Small intestine (tissue), 7 donors: Measurements from ENCODE around the gene SCRN1. TPM values are rescaled to one million over a fixed set of nuclear protein-coding genes. Genes with fewer than 3 reads are reported as not detected.

Experiments
- DNase-seq, 2 donors: peaks; one replicate each; pipeline versions ENCODE4 v3.0.0 to v3.0.0-alpha.2; 2013
- FAIRE-seq: peaks from 2 replicates; lab custom pipeline; 2012; peaks lifted over from hg19 to GRCh38; lab: Jason Lieb, UNC
- H3K27ac ChIP-seq, 3 donors: one replicate each; pipeline ENCODE4 v1.5.1; 2013; ENCODE audit warnings: low read length in 2 of 3, mild to moderate bottlenecking in 2 of 3, control low read depth in 1 of 3, inconsistent platforms in 1 of 3, low read depth in 1 of 3, moderate library complexity in 1 of 3
- H3K27me3 ChIP-seq, 3 donors: one replicate each; pipeline ENCODE4 v1.6.1; 2013; ENCODE audit warnings: low read length in 3 of 3, inconsistent platforms in 1 of 3; ENCODE audit not compliant: control insufficient read depth in 3 of 3, insufficient read depth in 3 of 3
- H3K36me3 ChIP-seq, 3 donors: one replicate each; pipeline ENCODE4 v1.6.1; 2013; ENCODE audit warnings: low read length in 3 of 3, inconsistent platforms in 1 of 3, low read depth in 1 of 3, mild to moderate bottlenecking in 1 of 3, moderate library complexity in 1 of 3; ENCODE audit not compliant: control insufficient read depth in 3 of 3, insufficient read depth in 2 of 3
- H3K4me1 ChIP-seq, 3 donors: one replicate each; pipeline ENCODE4 v1.6.1; 2013; ENCODE audit warnings: low read length in 2 of 3, inconsistent platforms in 1 of 3, low read depth in 1 of 3, mild to moderate bottlenecking in 1 of 3, moderate library complexity in 1 of 3; ENCODE audit not compliant: control insufficient read depth in 3 of 3, insufficient read depth in 2 of 3
- H3K4me3 ChIP-seq, 3 donors: one replicate each; pipeline ENCODE4 v1.5.1; 2013; ENCODE audit warnings: low read length in 3 of 3, control low read depth in 1 of 3, inconsistent platforms in 1 of 3, low read depth in 1 of 3, mild to moderate bottlenecking in 1 of 3, moderate library complexity in 1 of 3
- H3K9me3 ChIP-seq, 2 donors: one replicate each; pipeline ENCODE4 v1.6.1; 2013; ENCODE audit warnings: low read depth in 1 of 2, low read length in 1 of 2; ENCODE audit not compliant: control insufficient read depth in 2 of 2, insufficient read depth in 1 of 2
- WGBS, 3 donors: extraction: QIAGEN DNeasy Blood & Tissue Kit; methylation state at CpG; one replicate each; pipeline ENCODE4 v1.1.7; 2013; 5-methylcytosine and 5-hydroxymethylcytosine counted together
- polyA plus RNA-seq, 4 donors: library from polyadenylated mRNA; stranded (reverse) in 3 of 4; unstranded in 1 of 4; fragments of 200-250 nt in 3 of 4; fragments of 120-200 nt in 1 of 4; gene quantifications; one replicate each; pipeline versions ENCODE4 v1.2.1 to v1.2.3, GENCODE V29; 2013
- donor health status: healthy with polysubstance abuse.
- donor health status: control.
- donor health status: control.
- donor health status: Bipolar disorder and iron deficiency.
- donor health status: healthy.

Gene SCRN1
- polyA plus RNA-seq, 4 donors, result 1.3 to 16.9 (median 7.4) TPM

- Histone ChIP-seq H3K4me1 (no peaks in the 10 kb centered on the region), H3K27ac (no peak overlapping the region), H3K27me3 (no peaks in the 10 kb centered on the region), H3K36me3 (peaks cover 0 to 8% (median 0%) of the 10 kb centered on the region in 3 donors), H3K4me3 (no peak overlapping the region), H3K9me3 (no peaks in the 10 kb centered on the region)
- WGBS, 3 donors, result 74 to 88% (median 83%) methylated on average over 9 of the region's 9 CpGs
- FAIRE-seq (no peak), DNase-seq (no peak)
Measured at GRCh38 chr7:29957521-29958310, 31.9 kb downstream of the SCRN1 start.

- H3K9me3 ChIP-seq, result no peaks in the 10 kb centered on the region
- FAIRE-seq (no peak), DNase-seq (no peak)
- H3K27ac ChIP-seq, result no peak overlapping the region
- H3K27me3 ChIP-seq, result no peaks in the 10 kb centered on the region
- H3K4me3 ChIP-seq, result no peak overlapping the region
- H3K36me3 ChIP-seq, result peaks cover 0 to 11% (median 0%) of the 10 kb centered on the region in 3 donors
- WGBS, 3 donors, result 56 to 74% (median 60%) methylated on average over 3 of the region's 3 CpGs
- no peaks in the 10 kb centered on the region for H3K4me1 ChIP-seq
Measured at GRCh38 chr7:29956487-29956836, 33.1 kb downstream of the SCRN1 start.

GRCh38 chr7:29955799-29956486 is 33.7 kb downstream of the SCRN1 start:
- Histone ChIP-seq H3K27ac (no peak overlapping the region), H3K4me3 (no peak overlapping the region), H3K9me3 (peaks cover 0 to 4% of the 10 kb centered on the region in 2 donors), H3K27me3 (no peaks in the 10 kb centered on the region), H3K4me1 (no peaks in the 10 kb centered on the region), H3K36me3 (peaks cover 0 to 15% (median 0%) of the 10 kb centered on the region in 3 donors)
- WGBS, 3 donors, result 52 to 69% (median 54%) methylated on average over 8 of the region's 8 CpGs
- DNase-seq (no peak), FAIRE-seq (no peak)

- H3K36me3 ChIP-seq, result peaks cover 0 to 22% (median 0%) of the 10 kb centered on the region in 3 donors
- no peak overlapping the region for H3K27ac ChIP-seq
- 74 to 85% (median 74%) methylated on average over 7 of the region's 7 CpGs for WGBS, 3 donors
- DNase-seq (no peak), FAIRE-seq (no peak)
- no peaks in the 10 kb centered on the region for H3K4me1 ChIP-seq
- no peaks in the 10 kb centered on the region for H3K27me3 ChIP-seq
- peaks cover 0 to 11% of the 10 kb centered on the region in 2 donors for H3K9me3 ChIP-seq
- no peak overlapping the region for H3K4me3 ChIP-seq
Measured at GRCh38 chr7:29955075-29955792, 34.4 kb downstream of the SCRN1 start.

- Histone ChIP-seq H3K27me3 (no peaks in the 10 kb centered on the region), H3K4me1 (no peaks in the 10 kb centered on the region), H3K27ac (no peak overlapping the region), H3K36me3 (peaks cover 0 to 29% (median 0%) of the 10 kb centered on the region in 3 donors), H3K4me3 (no peak overlapping the region), H3K9me3 (peaks cover 0 to 13% of the 10 kb centered on the region in 2 donors)
- DNase-seq, result no peak
- no peak for FAIRE-seq
- WGBS, 3 donors, result 85 to 95% (median 86%) methylated on average over 4 of the region's 4 CpGs
Measured at GRCh38 chr7:29953726-29954347, 35.8 kb downstream of the SCRN1 start.

- 92 to 98% (median 93%) methylated on average over 8 of the region's 8 CpGs for WGBS, 3 donors
- DNase-seq, result no peak
- no peak for FAIRE-seq
- Histone ChIP-seq H3K4me3 (no peak overlapping the region), H3K27me3 (no peaks in the 10 kb centered on the region), H3K27ac (no peak overlapping the region), H3K36me3 (peaks cover 0 to 42% (median 0%) of the 10 kb centered on the region in 3 donors), H3K4me1 (no peaks in the 10 kb centered on the region), H3K9me3 (peaks cover 0 to 13% of the 10 kb centered on the region in 2 donors)
Measured at GRCh38 chr7:29951206-29951605, 38.4 kb downstream of the SCRN1 start.

GRCh38 chr7:29950480-29950879 is 39.1 kb downstream of the SCRN1 start:
- DNase-seq (no peak), FAIRE-seq (no peak)
- no peak overlapping the region for H3K27ac ChIP-seq
- H3K27me3 ChIP-seq, result no peaks in the 10 kb centered on the region
- no peak overlapping the region for H3K4me3 ChIP-seq
- peaks cover 0 to 13% of the 10 kb centered on the region in 2 donors for H3K9me3 ChIP-seq
- H3K4me1 ChIP-seq, result peaks cover 0 to 3% (median 0%) of the 10 kb centered on the region in 3 donors
- 90 to 93% (median 91%) methylated on average over 8 of the region's 8 CpGs for WGBS, 3 donors
- H3K36me3 ChIP-seq, result peaks cover 0 to 44% (median 0%) of the 10 kb centered on the region in 3 donors

- H3K4me3 ChIP-seq, result no peak overlapping the region
- no peaks in the 10 kb centered on the region for H3K27me3 ChIP-seq
- DNase-seq, result no peak
- H3K9me3 ChIP-seq, result peaks cover 0 to 13% of the 10 kb centered on the region in 2 donors
- 75 to 79% (median 78%) methylated on average over 2 of the region's 2 CpGs for WGBS, 3 donors
- H3K36me3 ChIP-seq, result peaks cover 0 to 51% (median 0%) of the 10 kb centered on the region in 3 donors
- FAIRE-seq, result no peak
- H3K27ac ChIP-seq, result no peak overlapping the region
- peaks cover 0 to 3% (median 0%) of the 10 kb centered on the region in 3 donors for H3K4me1 ChIP-seq
Measured at GRCh38 chr7:29948587-29948986, 41.0 kb downstream of the SCRN1 start.
